H1 (cell line): ENCODE results near the gene DNAH10. TPM values are rescaled to one million over a fixed set of nuclear protein-coding genes. Genes with fewer than 3 reads are reported as not detected.

Source experiments
- BACH1 ChIP-seq: IDR thresholded peaks from 2 replicates; pipeline ENCODE4 v1.6.1; 2012; ENCODE audit warnings: low read length, improper control_type of control experiment
- GTF2F1 ChIP-seq: IDR thresholded peaks from 2 replicates; pipeline ENCODE4 v1.6.1; 2012; ENCODE audit warnings: low read depth, low read length, improper control_type of control experiment, borderline replicate concordance
- POU5F1 ChIP-seq: IDR thresholded peaks from 2 replicates; pipeline ENCODE4 v1.6.1; 2011; ENCODE audit warnings: low read depth, mild to moderate bottlenecking, low read length, moderate library complexity
- SUZ12 ChIP-seq: fragments of 200-600 bp; sonication (generic); IDR thresholded peaks from 2 replicates; pipeline ENCODE4 v1.6.1; 2012; ENCODE audit warnings: mild to moderate bottlenecking, inconsistent platforms, low read length, moderate library complexity, mixed read lengths
- TCF12 ChIP-seq: IDR thresholded peaks from 2 replicates; pipeline ENCODE4 v1.6.1; 2011; ENCODE audit warnings: low read depth, mild to moderate bottlenecking, low read length
- polyA plus RNA-seq, 7 experiments: library from polyadenylated mRNA; depleted of rRNA in 3 of 7; stranded (reverse) in 5 of 7; unstranded in 2 of 7; fragments of >200 nt in 5 of 7; fragments of 200-250 nt in 2 of 7; gene quantifications; 1 replicate in 5 of 7; 2 replicates in 1 of 7; 4 replicates in 1 of 7; pipeline versions ENCODE4 v1.2.1 to v1.2.3, GENCODE V29; 2011 to 2013; ENCODE audit warnings: missing spikeins in 2 of 7, mixed read lengths in 2 of 7
- total RNA-seq: library from RNA; stranded (reverse); fragmentation: NEBNext Ultra II Directional; extraction: Animal tissue kit (Norgen Biotek cat#: 25700); gene quantifications from 2 replicates; pipeline ENCODE4 v1.2.1, GENCODE V29; 2021

Gene DNAH10
- total and polyA plus RNA-seq, 2 of the 8 experiments (the other 6 are each of a cell fraction or from before 2014, with no cell fraction given), result 0.02 to 0.24 TPM

- TF ChIP-seq POU5F1 (no peak), GTF2F1 (no peak), SUZ12 (no peak), BACH1 (no peak), TCF12 (no peak)
- TF ChIP-seq, all 59 proteins: peak for 0
These were observed 134.7 kb downstream of the DNAH10 start (continued) for GRCh38 chr12:123896767-123897166.
